Loucy (cell line): ENCODE results near the gene SLC1A1.

Experiments used
- H2AFZ ChIP-seq: fragments of 200-600 bp; sonication (generic); 2 replicates; pipeline ENCODE4 v1.6.0; 2016; ENCODE audit warnings: antibody characterized with exemption, mild to moderate bottlenecking, low read length, moderate library complexity
- H3F3A ChIP-seq: fragments of 200-600 bp; 2 replicates; pipeline ENCODE4 v1.6.0; 2016; ENCODE audit warnings: antibody characterized with exemption, low read depth, mild to moderate bottlenecking
- H3K27me3 ChIP-seq: fragments of 200-600 bp; sonication (generic); 2 replicates; pipeline ENCODE4 v1.6.1; 2014; ENCODE audit warnings: low read length, mild to moderate bottlenecking; ENCODE audit not compliant: insufficient read depth, poor library complexity, severe bottlenecking
- H3K36me3 ChIP-seq: fragments of 200-600 bp; sonication (generic); 2 replicates; pipeline ENCODE4 v1.6.1; 2016; ENCODE audit warnings: low read length; ENCODE audit not compliant: insufficient read depth
- H3K4me1 ChIP-seq: fragments of 200-600 bp; sonication (generic); 2 replicates; pipeline ENCODE4 v1.5.1; 2014; ENCODE audit warnings: low read length, mild to moderate bottlenecking; ENCODE audit not compliant: insufficient read depth, poor library complexity, severe bottlenecking
- H3K4me2 ChIP-seq: fragments of 200-600 bp; sonication (generic); 2 replicates; pipeline ENCODE4 v1.6.0; 2014; ENCODE audit warnings: antibody characterized with exemption, low read length, low read depth, mild to moderate bottlenecking; ENCODE audit not compliant: poor library complexity, severe bottlenecking
- H3K4me3 ChIP-seq: fragments of 200-600 bp; sonication (generic); 2 replicates; pipeline ENCODE4 v1.5.1; 2014; ENCODE audit warnings: low read length, mild to moderate bottlenecking, mixed read lengths; ENCODE audit not compliant: poor library complexity, severe bottlenecking
- H3K79me2 ChIP-seq: fragments of 200-600 bp; sonication (generic); 2 replicates; pipeline ENCODE4 v1.6.1; 2014; ENCODE audit warnings: low read length; ENCODE audit not compliant: insufficient read depth
- H3K9ac ChIP-seq: fragments of 200-600 bp; sonication (generic); 2 replicates; pipeline ENCODE4 v1.6.0; 2014; ENCODE audit warnings: mild to moderate bottlenecking, low read depth, low read length, moderate library complexity; ENCODE audit not compliant: poor library complexity, severe bottlenecking
- H3K9me2 ChIP-seq: fragments of 200-600 bp; sonication (generic); replicated peaks from 2 replicates; pipeline ENCODE4 v1.6.1; 2016; ENCODE audit warnings: low read depth, low read length, mixed read lengths
- H3K9me3 ChIP-seq: fragments of 200-600 bp; sonication (generic); 2 replicates; pipeline ENCODE4 v1.6.1; 2014; ENCODE audit warnings: mild to moderate bottlenecking, antibody characterized with exemption, low read length, low read depth; ENCODE audit not compliant: insufficient read depth
- H4K20me1 ChIP-seq: fragments of 200-600 bp; sonication (generic); 2 replicates; pipeline ENCODE4 v1.6.0; 2014; ENCODE audit warnings: antibody characterized with exemption, low read length, mild to moderate bottlenecking; ENCODE audit not compliant: insufficient read depth, poor library complexity, severe bottlenecking
- EZH2phosphoT487 ChIP-seq: fragments of 200-600 bp; IDR thresholded peaks from 2 replicates; pipeline ENCODE4 v1.6.1; 2018; ENCODE audit warnings: antibody characterized with exemption, mild to moderate bottlenecking, moderate library complexity, borderline replicate concordance
- TF ChIP-seq, protein P1 (sequence below): fragments of 200-600 bp; sonication (generic); conservative IDR thresholded peaks from 2 replicates; pipeline ENCODE4 v1.5.1; 2014; ENCODE audit warnings: mild to moderate bottlenecking, antibody characterized with exemption, low read length

The SLC1A1 gene

DNA sequence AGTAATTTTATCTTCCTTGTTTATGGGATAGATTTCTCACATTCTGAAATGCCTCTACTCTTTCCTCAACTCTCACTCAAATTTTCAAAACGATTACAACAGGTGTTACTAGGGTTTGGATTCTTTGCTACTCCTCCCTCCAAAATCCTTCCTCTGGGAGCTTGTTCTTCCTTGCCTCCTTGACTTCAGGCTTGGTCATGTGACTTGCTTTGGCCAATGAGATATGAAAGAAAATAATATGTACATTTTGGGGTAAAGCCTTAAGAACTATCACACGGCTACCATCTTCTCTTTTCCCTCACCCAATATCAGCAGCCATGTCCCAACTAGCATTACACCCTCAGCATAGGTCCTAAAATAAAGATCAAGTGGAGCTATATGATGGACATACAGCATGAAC is 28.8 kb upstream of the SLC1A1 start:
- no peaks in the 10 kb centered on the region for H3K9me3 ChIP-seq
- H3K79me2 ChIP-seq: no peaks in the 10 kb centered on the region
- no peaks in the 10 kb centered on the region for H3F3A ChIP-seq
- H3K4me2 ChIP-seq: no peak overlapping the region
- TF ChIP-seq, protein P1, sequence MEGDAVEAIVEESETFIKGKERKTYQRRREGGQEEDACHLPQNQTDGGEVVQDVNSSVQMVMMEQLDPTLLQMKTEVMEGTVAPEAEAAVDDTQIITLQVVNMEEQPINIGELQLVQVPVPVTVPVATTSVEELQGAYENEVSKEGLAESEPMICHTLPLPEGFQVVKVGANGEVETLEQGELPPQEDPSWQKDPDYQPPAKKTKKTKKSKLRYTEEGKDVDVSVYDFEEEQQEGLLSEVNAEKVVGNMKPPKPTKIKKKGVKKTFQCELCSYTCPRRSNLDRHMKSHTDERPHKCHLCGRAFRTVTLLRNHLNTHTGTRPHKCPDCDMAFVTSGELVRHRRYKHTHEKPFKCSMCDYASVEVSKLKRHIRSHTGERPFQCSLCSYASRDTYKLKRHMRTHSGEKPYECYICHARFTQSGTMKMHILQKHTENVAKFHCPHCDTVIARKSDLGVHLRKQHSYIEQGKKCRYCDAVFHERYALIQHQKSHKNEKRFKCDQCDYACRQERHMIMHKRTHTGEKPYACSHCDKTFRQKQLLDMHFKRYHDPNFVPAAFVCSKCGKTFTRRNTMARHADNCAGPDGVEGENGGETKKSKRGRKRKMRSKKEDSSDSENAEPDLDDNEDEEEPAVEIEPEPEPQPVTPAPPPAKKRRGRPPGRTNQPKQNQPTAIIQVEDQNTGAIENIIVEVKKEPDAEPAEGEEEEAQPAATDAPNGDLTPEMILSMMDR: no peak
- no peak for TF ChIP-seq EZH2phosphoT487
- no peaks in the 10 kb centered on the region for H3K27me3 ChIP-seq
- H4K20me1 ChIP-seq: no peaks in the 10 kb centered on the region
- no peaks in the 10 kb centered on the region for H3K4me1 ChIP-seq
- H3K36me3 ChIP-seq: no peaks in the 10 kb centered on the region
- no peaks in the 10 kb centered on the region for H3K9me2 ChIP-seq
- H2AFZ ChIP-seq: no peak overlapping the region
- no peak overlapping the region for H3K9ac ChIP-seq
- H3K4me3 ChIP-seq: no peak overlapping the region

DNA sequence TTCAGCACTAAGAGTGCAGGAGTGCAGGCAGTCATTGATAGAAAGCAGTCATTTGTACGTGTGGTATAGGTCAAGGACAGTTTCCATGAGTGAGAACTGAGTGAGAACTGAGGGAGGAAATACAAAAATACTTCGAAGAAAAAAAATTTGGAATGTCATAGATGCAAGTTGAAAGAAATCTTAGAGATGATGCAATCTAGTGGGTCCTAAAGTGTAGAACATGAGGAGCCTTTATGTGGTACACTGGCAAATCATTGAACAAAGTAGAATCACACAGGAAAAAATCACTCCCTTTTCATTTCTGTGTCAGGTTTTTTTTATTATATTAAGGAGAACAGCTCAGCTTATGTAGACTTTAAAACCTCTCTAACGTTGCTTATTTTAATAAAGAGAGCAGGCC is 26.4 kb upstream of the SLC1A1 start:
- no peak overlapping the region for H3K4me3 ChIP-seq
- no peaks in the 10 kb centered on the region for H3K4me1 ChIP-seq
- no peaks in the 10 kb centered on the region for H3K9me3 ChIP-seq
- H3K9me2 ChIP-seq: no peaks in the 10 kb centered on the region
- no peak overlapping the region for H3K4me2 ChIP-seq
- TF ChIP-seq, protein P1: no peak
- no peak for TF ChIP-seq EZH2phosphoT487
- no peak overlapping the region for H3K9ac ChIP-seq
- no peaks in the 10 kb centered on the region for H4K20me1 ChIP-seq
- no peak overlapping the region for H2AFZ ChIP-seq
- no peaks in the 10 kb centered on the region for H3K79me2 ChIP-seq
- no peaks in the 10 kb centered on the region for H3F3A ChIP-seq
- H3K36me3 ChIP-seq: no peaks in the 10 kb centered on the region
- H3K27me3 ChIP-seq: no peaks in the 10 kb centered on the region

DNA sequence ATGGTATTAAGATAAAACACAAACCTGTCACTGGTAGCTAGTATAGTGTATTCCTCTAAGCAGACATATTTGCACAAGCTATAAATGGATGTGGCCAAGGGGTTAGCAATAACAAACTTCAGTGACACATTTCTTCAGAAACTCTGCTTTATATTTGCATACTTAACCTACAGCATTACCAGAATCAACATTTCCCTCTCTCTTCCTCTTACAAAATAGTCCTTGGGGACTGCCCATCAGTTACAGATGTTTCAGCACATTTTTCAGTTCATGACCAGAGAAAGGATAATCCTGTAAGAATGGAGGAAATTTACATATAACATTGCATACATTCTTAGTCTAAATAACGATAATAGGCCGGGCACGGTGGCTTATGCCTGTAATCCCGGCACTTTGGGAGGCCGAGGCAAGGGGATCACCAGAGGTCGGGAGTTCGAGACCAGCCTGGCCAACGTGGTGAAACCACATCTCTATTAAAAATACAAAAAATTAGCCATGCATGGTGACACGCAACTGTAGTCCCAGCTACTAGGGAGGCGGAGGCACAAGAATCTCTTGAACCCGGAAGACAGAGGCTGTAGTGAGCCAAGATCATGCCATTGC is 25.3 kb upstream of the SLC1A1 start:
- Histone ChIP-seq H3F3A (no peaks in the 10 kb centered on the region), H3K4me2 (no peak overlapping the region), H3K4me1 (no peaks in the 10 kb centered on the region), H3K9me3 (no peaks in the 10 kb centered on the region), H3K4me3 (no peak overlapping the region), H4K20me1 (no peaks in the 10 kb centered on the region), H2AFZ (no peak overlapping the region), H3K79me2 (no peaks in the 10 kb centered on the region), H3K27me3 (no peaks in the 10 kb centered on the region), H3K9me2 (no peaks in the 10 kb centered on the region), H3K9ac (no peak overlapping the region), H3K36me3 (no peaks in the 10 kb centered on the region)
- TF ChIP-seq, protein P1: no peak
- TF ChIP-seq EZH2phosphoT487: no peak
